ENCODE data around the gene PNMA8A. TPM values are rescaled to one million over a fixed set of nuclear protein-coding genes. Genes with fewer than 3 reads are reported as not detected.

The PNMA8A gene
- total RNA-seq, 1 experiment from 2014 or later: not detected

GRCh38 chr19:46494941-46495785 lies 23.8 kb upstream of the PNMA8A start:
- Histone ChIP-seq H3K27me3 (ENCODE audit: low read length) (no peaks in the 10 kb centered on the region), H3K4me2 (ENCODE audit: low read depth, low read length, poor library complexity, severe bottlenecking) (no peak overlapping the region)

GRCh38 chr19:46494146-46494940 lies 23.0 kb upstream of the PNMA8A start:
- H3K27me3 ChIP-seq (ENCODE audit: low read length): no peaks in the 10 kb centered on the region
- H2AFZ ChIP-seq (ENCODE audit: low read length): no peak overlapping the region
- H3K4me3 ChIP-seq (ENCODE audit: low read length): no peak overlapping the region
- DNase-seq: no peak
- no peaks in the 10 kb centered on the region for H4K20me1 ChIP-seq (ENCODE audit: insufficient read depth, low read depth, low read length)
- H3K9ac ChIP-seq (ENCODE audit: low read length): no peak overlapping the region
- H3K4me2 ChIP-seq (ENCODE audit: low read depth, low read length, poor library complexity, severe bottlenecking): no peak overlapping the region
- no peaks in the 10 kb centered on the region for H3K9me2 ChIP-seq (replicated peaks; ENCODE audit: insufficient read depth, low read length)
- no peaks in the 10 kb centered on the region for H3K36me3 ChIP-seq (ENCODE audit: insufficient read depth, low read length)
- H3K9me3 ChIP-seq (ENCODE audit: low read length): no peaks in the 10 kb centered on the region
- no peak overlapping the region for H3K27ac ChIP-seq (ENCODE audit: low read length)
- no peaks in the 10 kb centered on the region for H3K79me2 ChIP-seq (ENCODE audit: low read length)
- H3K4me1 ChIP-seq (ENCODE audit: low read length): no peaks in the 10 kb centered on the region

More at GRCh38 chr19:46494941-46495785, 23.8 kb upstream of the PNMA8A start:
- no peak for DNase-seq
- H3K9me2 ChIP-seq (replicated peaks; ENCODE audit: insufficient read depth, low read length): no peaks in the 10 kb centered on the region
- no peaks in the 10 kb centered on the region for H3K4me1 ChIP-seq (ENCODE audit: low read length)
- H3K4me3 ChIP-seq (ENCODE audit: low read length): no peak overlapping the region
- H2AFZ ChIP-seq (ENCODE audit: low read length): no peak overlapping the region
- no peaks in the 10 kb centered on the region for H3K79me2 ChIP-seq (ENCODE audit: low read length)
- no peaks in the 10 kb centered on the region for H3K9me3 ChIP-seq (ENCODE audit: low read length)
- H4K20me1 ChIP-seq (ENCODE audit: insufficient read depth, low read depth, low read length): no peaks in the 10 kb centered on the region
- no peak overlapping the region for H3K9ac ChIP-seq (ENCODE audit: low read length)
- H3K27ac ChIP-seq (ENCODE audit: low read length): no peak overlapping the region
- no peaks in the 10 kb centered on the region for H3K36me3 ChIP-seq (ENCODE audit: insufficient read depth, low read length)

- H3K27me3 ChIP-seq (ENCODE audit: low read length): no peaks in the 10 kb centered on the region
Measured at GRCh38 chr19:46493236-46494145, 22.1 kb upstream of the PNMA8A start.

GRCh38 chr19:46492841-46493235 lies 21.5 kb upstream of the PNMA8A start:
- Histone ChIP-seq H3K27me3 (ENCODE audit: low read length) (no peaks in the 10 kb centered on the region), H3K4me3 (ENCODE audit: low read length) (no peak overlapping the region), H3K4me1 (ENCODE audit: low read length) (no peaks in the 10 kb centered on the region), H2AFZ (ENCODE audit: low read length) (no peak overlapping the region), H3K9me2 (replicated peaks; ENCODE audit: insufficient read depth, low read length) (no peaks in the 10 kb centered on the region), H3K36me3 (ENCODE audit: insufficient read depth, low read length) (no peaks in the 10 kb centered on the region), H4K20me1 (ENCODE audit: insufficient read depth, low read depth, low read length) (peaks cover 5% of the 10 kb centered on the region; the same call in 1 of the 2 replicates), H3K9ac (ENCODE audit: low read length) (no peak overlapping the region), H3K27ac (ENCODE audit: low read length) (no peak overlapping the region), H3K79me2 (ENCODE audit: low read length) (no peaks in the 10 kb centered on the region), H3K4me2 (ENCODE audit: low read depth, low read length, poor library complexity, severe bottlenecking) (no peak overlapping the region), H3K9me3 (ENCODE audit: low read length) (no peaks in the 10 kb centered on the region)
- DNase-seq: no peak

More at GRCh38 chr19:46493236-46494145, 22.1 kb upstream of the PNMA8A start:
- H3K27ac ChIP-seq (ENCODE audit: low read length): no peak overlapping the region
- DNase-seq: no peak
- H3K9ac ChIP-seq (ENCODE audit: low read length): no peak overlapping the region
- H4K20me1 ChIP-seq (ENCODE audit: insufficient read depth, low read depth, low read length): peaks cover 3% of the 10 kb centered on the region; the same call in 1 of the 2 replicates
- no peak overlapping the region for H3K4me3 ChIP-seq (ENCODE audit: low read length)
- H3K9me2 ChIP-seq (replicated peaks; ENCODE audit: insufficient read depth, low read length): no peaks in the 10 kb centered on the region
- H3K4me1 ChIP-seq (ENCODE audit: low read length): no peaks in the 10 kb centered on the region
- no peaks in the 10 kb centered on the region for H3K36me3 ChIP-seq (ENCODE audit: insufficient read depth, low read length)
- H3K4me2 ChIP-seq (ENCODE audit: low read depth, low read length, poor library complexity, severe bottlenecking): no peak overlapping the region
- H3K9me3 ChIP-seq (ENCODE audit: low read length): no peaks in the 10 kb centered on the region
- H2AFZ ChIP-seq (ENCODE audit: low read length): no peak overlapping the region
- no peaks in the 10 kb centered on the region for H3K79me2 ChIP-seq (ENCODE audit: low read length)

- peak; percentile 54 for DNase-seq
- Histone ChIP-seq H3K27ac (ENCODE audit: low read length) (no peak overlapping the region), H3K9ac (ENCODE audit: low read length) (no peak overlapping the region), H4K20me1 (ENCODE audit: insufficient read depth, low read depth, low read length) (peaks cover 5% of the 10 kb centered on the region; the same call in 1 of the 2 replicates), H3K9me3 (ENCODE audit: low read length) (no peaks in the 10 kb centered on the region), H3K9me2 (replicated peaks; ENCODE audit: insufficient read depth, low read length) (no peaks in the 10 kb centered on the region), H3K4me3 (ENCODE audit: low read length) (no peak overlapping the region), H3K79me2 (ENCODE audit: low read length) (no peaks in the 10 kb centered on the region), H3K27me3 (ENCODE audit: low read length) (no peaks in the 10 kb centered on the region), H3K4me2 (ENCODE audit: low read depth, low read length, poor library complexity, severe bottlenecking) (no peak overlapping the region), H3K36me3 (ENCODE audit: insufficient read depth, low read length) (no peaks in the 10 kb centered on the region), H2AFZ (ENCODE audit: low read length) (no peak overlapping the region), H3K4me1 (ENCODE audit: low read length) (no peaks in the 10 kb centered on the region)
Measured at GRCh38 chr19:46491975-46492682, 20.8 kb upstream of the PNMA8A start.

GRCh38 chr19:46490774-46491173 lies 19.4 kb upstream of the PNMA8A start:
- H3K79me2 ChIP-seq (ENCODE audit: low read length): no peaks in the 10 kb centered on the region
- H3K27ac ChIP-seq (ENCODE audit: low read length): no peak overlapping the region
- H3K4me1 ChIP-seq (ENCODE audit: low read length): no peaks in the 10 kb centered on the region
- no peaks in the 10 kb centered on the region for H3K36me3 ChIP-seq (ENCODE audit: insufficient read depth, low read length)
- no peak for DNase-seq
- H3K4me3 ChIP-seq (ENCODE audit: low read length): no peak overlapping the region
- H3K9me3 ChIP-seq (ENCODE audit: low read length): no peaks in the 10 kb centered on the region
- no peak overlapping the region for H2AFZ ChIP-seq (ENCODE audit: low read length)
- H3K27me3 ChIP-seq (ENCODE audit: low read length): no peaks in the 10 kb centered on the region
- H3K4me2 ChIP-seq (ENCODE audit: low read depth, low read length, poor library complexity, severe bottlenecking): no peak overlapping the region
- H4K20me1 ChIP-seq (ENCODE audit: insufficient read depth, low read depth, low read length): peaks cover 5% of the 10 kb centered on the region; the same call in 1 of the 2 replicates
- no peaks in the 10 kb centered on the region for H3K9me2 ChIP-seq (replicated peaks; ENCODE audit: insufficient read depth, low read length)
- H3K9ac ChIP-seq (ENCODE audit: low read length): no peak overlapping the region

- Histone ChIP-seq H3K4me2 (ENCODE audit: low read depth, low read length, poor library complexity, severe bottlenecking) (no peak overlapping the region), H3K9me2 (replicated peaks; ENCODE audit: insufficient read depth, low read length) (no peaks in the 10 kb centered on the region), H3K27me3 (ENCODE audit: low read length) (no peaks in the 10 kb centered on the region), H3K79me2 (ENCODE audit: low read length) (no peaks in the 10 kb centered on the region), H3K9me3 (ENCODE audit: low read length) (no peaks in the 10 kb centered on the region), H3K4me3 (ENCODE audit: low read length) (no peak overlapping the region), H3K36me3 (ENCODE audit: insufficient read depth, low read length) (no peaks in the 10 kb centered on the region), H3K27ac (ENCODE audit: low read length) (no peak overlapping the region), H2AFZ (ENCODE audit: low read length) (no peak overlapping the region), H4K20me1 (ENCODE audit: insufficient read depth, low read depth, low read length) (peaks cover 5% of the 10 kb centered on the region; the same call in 1 of the 2 replicates), H3K4me1 (ENCODE audit: low read length) (no peaks in the 10 kb centered on the region), H3K9ac (ENCODE audit: low read length) (no peak overlapping the region)
- DNase-seq: no peak
Measured at GRCh38 chr19:46489445-46490272, 18.3 kb upstream of the PNMA8A start.
